IMR-90 (cell line): ENCODE results near the gene MID1IP1. TPM values are rescaled to one million over a fixed set of nuclear protein-coding genes. Genes with fewer than 3 reads are reported as not detected.
A peak's percentile ranks its signal among the peaks of the same experiment; 100 is the strongest.

Experiments
- ATAC-seq: fragments of 200-7000 bp; cut with Tn5 transposase; 2 replicates; pipeline ENCODE4 v1.9.1; 2020; ENCODE audit warnings: low read depth, mild to moderate bottlenecking, moderate library complexity
- BruUV-seq: library from RNA; stranded (reverse); fragments of 400-500 nt; replicated peaks from 2 replicates; lab custom pipeline; 2021; lab: Mats Ljungman, UMichigan
- CTCF ChIA-PET: fragments of 300-600 bp; formaldehyde crosslinking; extraction: SDS; loops from one replicate; lab custom pipeline; 2021; ENCODE audit warnings: antibody characterized with exemption; lab: Yijun Ruan, JAX
- POLR2A ChIA-PET: fragments of 300-600 bp; sonication (Branson Sonifier 250); formaldehyde crosslinking; loops from one replicate; lab custom pipeline; 2022; ENCODE audit warnings: antibody characterized with exemption; ENCODE audit not compliant: unreplicated experiment; lab: Charles Lee
- DNase-seq: peaks from one replicate; pipeline ENCODE4 v3.0.0; 2013
- H2AFZ ChIP-seq: replicated peaks from 2 replicates; pipeline ENCODE3; 2013; ENCODE audit warnings: low read length, mild to moderate bottlenecking; ENCODE audit not compliant: poor library complexity
- H2AK5ac ChIP-seq: 2 replicates; pipeline ENCODE4 v1.6.1; 2013; ENCODE audit warnings: low read depth, low read length, inconsistent platforms
- H2AK9ac ChIP-seq: replicated peaks from 2 replicates; pipeline ENCODE3; 2013; ENCODE audit warnings: mild to moderate bottlenecking, low read depth, low read length, moderate library complexity; ENCODE audit not compliant: poor library complexity
- H2BK120ac ChIP-seq: 2 replicates; pipeline ENCODE4 v1.6.1; 2013; ENCODE audit warnings: low read depth, low read length, inconsistent platforms
- H2BK15ac ChIP-seq: 3 replicates; pipeline ENCODE4 v1.6.1; 2013; ENCODE audit warnings: low read depth, low read length, inconsistent platforms
- H2BK20ac ChIP-seq: 2 replicates; pipeline ENCODE4 v1.6.1; 2013; ENCODE audit warnings: low read depth, mild to moderate bottlenecking, inconsistent platforms, low read length, moderate library complexity
- H2BK5ac ChIP-seq: 2 replicates; pipeline ENCODE4 v1.6.1; 2013; ENCODE audit warnings: mild to moderate bottlenecking, low read depth, low read length, inconsistent platforms; ENCODE audit not compliant: poor library complexity, severe bottlenecking
- H3K14ac ChIP-seq: replicated peaks from 2 replicates; pipeline ENCODE4 v1.6.1; 2013; ENCODE audit warnings: low read depth, low read length, inconsistent platforms
- H3K18ac ChIP-seq: 2 replicates; pipeline ENCODE4 v1.6.1; 2013; ENCODE audit warnings: low read depth, low read length, control low read depth
- H3K23ac ChIP-seq: 2 replicates; pipeline ENCODE4 v1.6.1; 2013; ENCODE audit warnings: low read depth, low read length, inconsistent platforms
- H3K27ac ChIP-seq: 2 replicates; pipeline ENCODE4 v1.5.1; 2013; ENCODE audit warnings: mild to moderate bottlenecking, control low read depth, low read length; ENCODE audit not compliant: insufficient read depth
- H3K27me3 ChIP-seq: 2 replicates; pipeline ENCODE4 v1.6.1; 2013; ENCODE audit warnings: low read length; ENCODE audit not compliant: control insufficient read depth, insufficient read depth
- H3K36me3 ChIP-seq: 2 replicates; pipeline ENCODE4 v1.6.1; 2013; ENCODE audit warnings: low read length, mixed read lengths; ENCODE audit not compliant: control insufficient read depth, insufficient read depth
- H3K4ac ChIP-seq: 2 replicates; pipeline ENCODE4 v1.6.1; 2013; ENCODE audit warnings: low read depth, low read length, inconsistent platforms
- H3K4me1 ChIP-seq: 2 replicates; pipeline ENCODE4 v1.6.1; 2013; ENCODE audit warnings: low read length, mixed read lengths; ENCODE audit not compliant: control insufficient read depth, insufficient read depth
- H3K4me2 ChIP-seq: 2 replicates; pipeline ENCODE4 v1.6.1; 2013; ENCODE audit warnings: low read depth, mild to moderate bottlenecking, control low read depth, low read length, moderate library complexity
- H3K4me3 ChIP-seq: 2 replicates; pipeline ENCODE4 v1.5.1; 2013; ENCODE audit warnings: low read depth, mild to moderate bottlenecking, control low read depth, low read length, moderate library complexity; ENCODE audit not compliant: insufficient read depth
- H3K56ac ChIP-seq: 2 replicates; pipeline ENCODE4 v1.6.1; 2013; ENCODE audit warnings: low read length, inconsistent platforms; ENCODE audit not compliant: insufficient read depth; ENCODE audit errors: extremely low read depth
- H3K79me1 ChIP-seq, 2 experiments: 2 replicates each; pipeline ENCODE4 v1.6.1; 2013; ENCODE audit warnings: low read length in 2 of 2, inconsistent platforms in 1 of 2, low read depth in 1 of 2
- H3K9ac ChIP-seq: 2 replicates; pipeline ENCODE4 v1.6.1; 2013; ENCODE audit warnings: low read depth, low read length, control low read depth
- H3K9me1 ChIP-seq: 2 replicates; pipeline ENCODE4 v1.6.1; 2013; ENCODE audit warnings: low read length, inconsistent platforms; ENCODE audit not compliant: insufficient read depth
- H3K9me3 ChIP-seq: 2 replicates; pipeline ENCODE4 v1.6.1; 2013; ENCODE audit warnings: low read length; ENCODE audit not compliant: control insufficient read depth, insufficient read depth
- H4K20me1 ChIP-seq: 2 replicates; pipeline ENCODE4 v1.6.1; 2013; ENCODE audit warnings: low read length, inconsistent platforms; ENCODE audit not compliant: insufficient read depth
- H4K5ac ChIP-seq: 2 replicates; pipeline ENCODE4 v1.6.1; 2013; ENCODE audit warnings: mild to moderate bottlenecking, low read depth, low read length, control low read depth
- H4K8ac ChIP-seq, 2 experiments: 2 replicates each; pipeline ENCODE4 v1.6.1; 2013; ENCODE audit warnings: low read depth in 2 of 2, low read length in 2 of 2, control low read depth in 1 of 2, inconsistent platforms in 1 of 2
- H4K91ac ChIP-seq: 2 replicates; pipeline ENCODE4 v1.6.1; 2013; ENCODE audit warnings: low read depth, low read length, inconsistent platforms; ENCODE audit not compliant: insufficient read depth
- CEBPB ChIP-seq: IDR thresholded peaks from 2 replicates; pipeline ENCODE4 v1.6.1; 2012; ENCODE audit warnings: low read depth, low read length, improper control_type of control experiment
- CHD1 ChIP-seq: IDR thresholded peaks from 2 replicates; pipeline ENCODE4 v1.6.1; 2012; ENCODE audit warnings: low read depth, low read length, improper control_type of control experiment
- ELK1 ChIP-seq: fragments of 150-350 bp; IDR thresholded peaks from 2 replicates; pipeline ENCODE4 v1.6.1; 2016; ENCODE audit warnings: low read depth, mild to moderate bottlenecking, low read length, moderate library complexity, borderline replicate concordance
- FOS ChIP-seq: fragments of 150-350 bp; IDR thresholded peaks from 2 replicates; pipeline ENCODE4 v1.6.1; 2016; ENCODE audit warnings: low read depth, low read length
- MAFK ChIP-seq: IDR thresholded peaks from 2 replicates; pipeline ENCODE4 v1.6.1; 2012; ENCODE audit warnings: low read depth, low read length, improper control_type of control experiment
- MAZ ChIP-seq: IDR thresholded peaks from 2 replicates; pipeline ENCODE4 v1.6.1; 2012; ENCODE audit warnings: low read depth, mild to moderate bottlenecking, low read length, improper control_type of control experiment, moderate library complexity, borderline replicate concordance
- POLR2A ChIP-seq: IDR thresholded peaks from 2 replicates; pipeline ENCODE4 v1.6.1; 2012; ENCODE audit warnings: mild to moderate bottlenecking, low read depth, low read length
- RAD21 ChIP-seq: IDR thresholded peaks from 2 replicates; pipeline ENCODE4 v1.6.1; 2012; ENCODE audit warnings: low read length, improper control_type of control experiment
- RCOR1 ChIP-seq: IDR thresholded peaks from 2 replicates; pipeline ENCODE4 v1.6.1; 2012; ENCODE audit warnings: mild to moderate bottlenecking, low read length, improper control_type of control experiment; ENCODE audit not compliant: insufficient replicate concordance
- RFX5 ChIP-seq: IDR thresholded peaks from 2 replicates; pipeline ENCODE4 v1.8.0; 2012; ENCODE audit warnings: low read depth, mild to moderate bottlenecking, low read length, moderate library complexity
- SMC3 ChIP-seq: fragments of 150-350 bp; IDR thresholded peaks from 2 replicates; pipeline ENCODE4 v1.6.1; 2016; ENCODE audit warnings: low read depth, mild to moderate bottlenecking, antibody characterized with exemption, low read length, moderate library complexity
- WGBS, 2 experiments: methylation state at CpG; one replicate each; pipeline versions ENCODE4 v1.1.5 to v1.1.7; 2013; ENCODE audit warnings: missing lambda C conversion rate in 2 of 2; ENCODE audit not compliant: insufficient read length in 1 of 2; ENCODE audit errors: extremely low coverage in 2 of 2; 5-methylcytosine and 5-hydroxymethylcytosine counted together
- dilution Hi-C: fragments of 300-500 bp; cut with HindIII; formaldehyde crosslinking; loops from one replicate; pipeline ENCODE4 v1.14.3; 2018; ENCODE audit warnings: low sequenced_read_pairs; ENCODE audit not compliant: unreplicated experiment
- in situ Hi-C: fragments of 300-500 bp; cut with MboI; formaldehyde crosslinking; loops from 3 replicates; pipeline ENCODE4 v1.14.3; 2019; ENCODE audit warnings: low sequenced_read_pairs, inconsistent platforms, mixed read lengths
- intact Hi-C: fragments of 100-400 bp; cut with micrococcal nuclease; formaldehyde crosslinking; loops from 2 replicates; pipeline ENCODE4 v1.10.0; 2022
- polyA plus RNA-seq, 3 experiments: library from polyadenylated mRNA; depleted of rRNA; stranded (reverse); fragments of >200 nt; gene quantifications; 2 replicates each; pipeline ENCODE4 v1.2.3, GENCODE V29; 2012; ENCODE audit warnings: low replicate concordance in 1 of 3
- total RNA-seq: library from RNA; depleted of rRNA; stranded (reverse); fragments of >200 nt; gene quantifications from 2 replicates; pipeline ENCODE4 v1.2.3, GENCODE V29; 2012
- TF ChIP-seq, protein P1 (sequence below): fragments of 150-350 bp; IDR thresholded peaks from 2 replicates; pipeline ENCODE4 v1.6.1; 2017; ENCODE audit warnings: mild to moderate bottlenecking, antibody characterized with exemption, low read length, low read depth

Gene MID1IP1
- total and polyA plus RNA-seq, 2 of the 4 experiments (the other 2 are of a cell fraction), result 14.5 to 31.3 TPM

DNA sequence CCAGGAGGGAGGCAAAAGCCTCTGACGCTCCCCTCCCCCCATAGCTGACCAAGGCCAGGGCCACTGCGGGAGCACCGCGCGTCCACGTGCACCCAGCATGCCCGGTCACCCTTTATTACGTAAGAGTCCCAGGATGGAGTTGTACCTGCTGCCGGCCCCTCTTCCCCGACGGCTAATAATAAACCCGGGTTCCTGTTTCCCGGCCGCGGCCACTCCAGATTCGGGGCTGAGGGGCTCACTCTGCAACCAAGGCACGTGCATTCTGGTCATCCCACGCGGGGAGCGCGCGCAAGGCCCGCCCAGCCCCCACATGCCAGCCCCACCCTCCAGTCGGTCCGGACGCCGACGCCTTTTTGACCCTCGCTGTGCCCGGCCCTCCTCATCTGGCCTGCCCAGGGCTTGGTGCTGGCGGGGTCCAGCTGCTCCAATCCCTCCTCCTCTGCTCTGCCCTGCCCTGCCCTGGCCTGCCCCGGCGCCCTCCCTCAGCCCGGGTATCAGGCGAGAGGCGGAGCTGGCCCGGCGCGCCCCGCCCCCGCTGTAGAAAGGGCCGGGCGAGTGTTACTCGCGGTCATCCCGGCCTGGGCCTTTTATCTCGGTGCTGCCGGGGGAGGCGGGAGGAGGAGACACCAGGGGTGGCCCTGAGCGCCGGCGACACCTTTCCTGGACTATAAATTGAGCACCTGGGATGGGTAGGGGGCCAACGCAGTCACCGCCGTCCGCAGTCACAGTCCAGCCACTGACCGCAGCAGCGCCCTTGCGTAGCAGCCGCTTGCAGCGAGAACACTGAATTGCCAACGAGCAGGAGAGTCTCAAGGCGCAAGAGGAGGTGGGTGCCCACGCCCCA lies 2.6 kb downstream of the MID1IP1 start (continued):
- TF ChIP-seq, protein P1, sequence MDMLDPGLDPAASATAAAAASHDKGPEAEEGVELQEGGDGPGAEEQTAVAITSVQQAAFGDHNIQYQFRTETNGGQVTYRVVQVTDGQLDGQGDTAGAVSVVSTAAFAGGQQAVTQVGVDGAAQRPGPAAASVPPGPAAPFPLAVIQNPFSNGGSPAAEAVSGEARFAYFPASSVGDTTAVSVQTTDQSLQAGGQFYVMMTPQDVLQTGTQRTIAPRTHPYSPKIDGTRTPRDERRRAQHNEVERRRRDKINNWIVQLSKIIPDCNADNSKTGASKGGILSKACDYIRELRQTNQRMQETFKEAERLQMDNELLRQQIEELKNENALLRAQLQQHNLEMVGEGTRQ, result no peak
- no peak for TF ChIP-seq RCOR1
- no peak for TF ChIP-seq MAFK

DNA sequence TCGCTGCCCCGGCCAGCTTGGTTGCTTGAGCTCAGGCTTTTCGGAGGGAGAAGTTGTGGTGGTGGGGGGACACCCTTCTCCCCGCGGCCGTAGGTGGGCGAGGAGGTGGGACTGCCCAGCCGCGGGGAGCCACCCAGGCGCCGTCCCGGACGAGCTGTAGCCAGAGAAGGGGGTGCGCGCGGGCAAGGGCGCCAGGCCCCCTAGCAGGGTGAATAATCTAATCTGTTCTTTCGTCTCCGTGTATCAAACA lies 3.1 kb downstream of the MID1IP1 start:
- POLR2A ChIA-PET, result no interaction called here

More for the DNA sequence above, 3.1 kb downstream of the MID1IP1 start:
- peak overlapping the region; percentile 82 for H2BK5ac ChIP-seq
- in situ Hi-C loops (no loop called here), dilution Hi-C loops (no loop called here), intact Hi-C loops (loop anchor here (2.0 to 5.0 kb wide), 2 partner anchors 180 to 1283 kb away; no protein-coding TSS in a partner anchor)
- H3K27me3 ChIP-seq, result no peaks in the 10 kb centered on the region
- no TSS peak for BruUV-seq
- peak overlapping the region; percentile 65; the same call in 1 of the 2 replicates for H3K14ac ChIP-seq
- TF ChIP-seq SMC3, result no peak
- no peak for TF ChIP-seq RCOR1
- no peak for TF ChIP-seq RAD21
- TF ChIP-seq ELK1, result no peak
- no peak for TF ChIP-seq FOS
- no peak for TF ChIP-seq RFX5
- no peak for TF ChIP-seq CHD1
- no peak for TF ChIP-seq MAFK
- TF ChIP-seq, protein P1, result no peak
- TF ChIP-seq CEBPB, result no peak
- no peak for TF ChIP-seq MAZ
- TF ChIP-seq POLR2A, result no peak
- peak overlapping the region; percentile 66; the same call in 1 of the 2 replicates for H3K56ac ChIP-seq
- H3K4me2 ChIP-seq, result peak overlapping the region; percentile 89
- WGBS, 2 experiments, result 10% methylated on average over 12 of the region's 19 CpGs; no CpG with 5 or more reads in 1 of the 2 experiments
- H3K18ac ChIP-seq, result peak overlapping the region; percentile 80
- H2AK9ac ChIP-seq, result peak overlapping the region; percentile 84
- H3K4me3 ChIP-seq, result peak overlapping the region; percentile 91
- H4K20me1 ChIP-seq, result no peaks in the 10 kb centered on the region
- no peak overlapping the region for H2BK15ac ChIP-seq
- peak overlapping the region; percentile 96 for H3K9ac ChIP-seq
- peak overlapping the region; percentile 89 for H4K91ac ChIP-seq
- peak overlapping the region; percentile 70 for H3K4ac ChIP-seq
- H3K27ac ChIP-seq, result peak overlapping the region; percentile 96
- no peaks in the 10 kb centered on the region for H3K9me1 ChIP-seq
- peak; percentile 1; the same call in 1 of the 2 replicates for ATAC-seq
- no peaks in the 10 kb centered on the region for H3K9me3 ChIP-seq
- peaks cover 0 to 5% of the 10 kb centered on the region in 2 experiments; a peak in 2 of 4 replicates for H3K79me1 ChIP-seq
- H2BK20ac ChIP-seq, result no peak overlapping the region
- peak overlapping the region; percentile 85 for H2AFZ ChIP-seq
- CTCF ChIA-PET, result no interaction called here
- peaks cover 3% of the 10 kb centered on the region; the same call in 1 of the 2 replicates for H3K4me1 ChIP-seq
- DNase-seq, result no peak
- peak overlapping the region; percentile 56 to 69; a peak in 3 of 4 replicates for H4K8ac ChIP-seq
- H2BK120ac ChIP-seq, result peak overlapping the region; percentile 32; the same call in 1 of the 2 replicates
- peak overlapping the region; percentile 95; the same call in 1 of the 2 replicates for H3K23ac ChIP-seq
- peaks cover 4% of the 10 kb centered on the region; the same call in 1 of the 2 replicates for H3K36me3 ChIP-seq
- 0 out of 2 replicates have a peak overlapping the region, but pooled peaks have one; percentile 17 for H2AK5ac ChIP-seq
- H4K5ac ChIP-seq, result peak overlapping the region; percentile 69; the same call in 1 of the 2 replicates
